CD4-positive, alpha-beta T cell treated with Interleukin-17A for 4 hours (primary cell): ENCODE measurements around the gene MIA2.
"Not testable (repeated sequence)": the region's sequence is repeated elsewhere in the genome, so short reads cannot be mapped to it uniquely, and the experiment has no call there.

Experiments
- DNase-seq: peaks from one replicate; pipeline ENCODE4 v3.0.0-alpha.2; 2020; ENCODE audit warnings: mixed read lengths

MIA2 gene

DNA sequence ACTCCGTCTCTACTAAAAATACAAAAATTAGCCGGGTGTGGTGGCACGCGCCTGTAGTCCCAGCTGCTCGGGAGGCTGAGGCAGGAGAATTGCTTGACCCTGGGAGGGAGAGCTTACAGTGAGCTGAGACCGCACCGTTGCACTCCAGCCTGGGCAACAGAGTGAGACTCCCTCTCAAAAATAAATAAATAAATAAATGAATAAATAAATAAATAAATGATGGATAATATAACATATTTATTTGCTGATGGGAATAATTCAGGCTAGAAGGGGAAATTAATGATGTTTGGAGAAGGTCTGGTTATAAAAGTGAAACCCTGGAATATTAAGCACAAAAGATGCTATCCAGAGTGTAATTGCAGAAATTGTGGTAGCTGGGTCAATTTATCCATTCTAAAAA, 107.4 kb downstream of the MIA2 start:
- DNase-seq: not testable (repeated sequence)

- no peak for DNase-seq
Observed at GRCh38 chr14:39342768-39343167, 109.1 kb downstream of the MIA2 start.

- DNase-seq: no peak
Observed at GRCh38 chr14:39343614-39344013, 109.9 kb downstream of the MIA2 start.

GRCh38 chr14:39350866-39351265, 117.2 kb downstream of the MIA2 start:
- no peak for DNase-seq

- no peak for DNase-seq
Observed at GRCh38 chr14:39351708-39352107, 118.0 kb downstream of the MIA2 start.

DNA sequence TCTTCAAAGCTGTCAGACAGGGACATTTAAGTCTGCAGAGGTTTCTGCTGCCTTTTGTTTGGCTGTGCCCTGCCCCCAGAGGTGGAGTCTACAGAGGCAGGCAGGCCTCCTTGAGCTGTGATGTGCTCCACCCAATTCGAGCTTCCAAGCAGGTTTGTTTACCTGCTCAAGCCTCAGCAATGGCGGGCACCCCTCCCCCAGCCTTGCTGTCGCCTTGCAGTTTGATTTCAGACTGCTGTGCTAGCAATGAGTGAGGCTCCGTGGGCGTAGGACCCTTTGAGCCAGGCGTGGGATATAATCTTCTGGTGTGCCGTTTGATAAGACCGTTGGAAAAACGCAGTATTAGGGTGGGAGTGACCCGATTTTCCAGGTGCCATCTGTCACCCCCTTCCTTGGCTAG, 125.4 kb downstream of the MIA2 start:
- not testable (repeated sequence) for DNase-seq

DNA sequence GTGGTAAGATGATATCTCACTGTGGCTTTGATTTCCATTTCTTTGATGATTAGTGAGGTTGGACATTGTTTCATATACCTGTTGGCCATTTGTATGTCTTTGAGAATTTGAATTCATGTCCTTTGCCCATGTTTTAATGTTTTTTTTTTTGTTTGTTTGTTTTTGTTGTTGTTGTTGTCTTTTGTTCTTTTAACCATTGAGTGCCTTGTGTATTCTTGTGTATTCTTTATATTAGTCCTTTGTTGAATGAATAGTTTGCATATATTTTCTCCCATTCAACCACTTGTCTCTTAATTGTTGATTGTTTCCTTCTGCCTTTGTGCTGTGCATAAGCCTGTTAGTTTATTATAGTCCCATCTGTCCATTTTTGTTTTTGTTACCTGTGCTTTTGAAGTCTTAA, 126.6 kb downstream of the MIA2 start:
- no peak for DNase-seq

GRCh38 chr14:39361556-39361955, 127.8 kb downstream of the MIA2 start:
- DNase-seq: not testable (repeated sequence)

GRCh38 chr14:39364509-39364908, 130.8 kb downstream of the MIA2 start:
- DNase-seq: no peak

DNA sequence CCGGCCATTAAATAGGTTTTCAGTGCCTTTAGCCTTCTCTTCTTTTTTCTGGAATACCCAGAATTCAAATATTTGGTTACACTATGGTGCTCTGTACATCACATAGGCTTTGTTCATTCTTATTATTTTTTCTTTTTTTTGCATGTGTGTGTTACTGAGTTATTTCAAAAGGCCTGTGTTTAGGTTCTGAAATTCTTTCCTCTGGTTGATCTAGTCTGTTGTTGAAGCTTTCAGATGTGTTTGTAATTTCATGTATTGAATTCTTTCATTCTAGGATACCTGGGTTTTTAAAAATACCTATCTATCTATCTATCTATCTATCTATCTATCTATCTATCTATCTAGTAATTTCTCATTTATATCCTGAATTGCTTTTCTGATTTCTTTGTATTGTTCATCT, 131.6 kb downstream of the MIA2 start:
- DNase-seq: no peak

GRCh38 chr14:39366460-39367386, 133.0 kb downstream of the MIA2 start:
- no peak for DNase-seq

- no peak for DNase-seq
Observed at GRCh38 chr14:39367387-39367751, 133.7 kb downstream of the MIA2 start.

DNA sequence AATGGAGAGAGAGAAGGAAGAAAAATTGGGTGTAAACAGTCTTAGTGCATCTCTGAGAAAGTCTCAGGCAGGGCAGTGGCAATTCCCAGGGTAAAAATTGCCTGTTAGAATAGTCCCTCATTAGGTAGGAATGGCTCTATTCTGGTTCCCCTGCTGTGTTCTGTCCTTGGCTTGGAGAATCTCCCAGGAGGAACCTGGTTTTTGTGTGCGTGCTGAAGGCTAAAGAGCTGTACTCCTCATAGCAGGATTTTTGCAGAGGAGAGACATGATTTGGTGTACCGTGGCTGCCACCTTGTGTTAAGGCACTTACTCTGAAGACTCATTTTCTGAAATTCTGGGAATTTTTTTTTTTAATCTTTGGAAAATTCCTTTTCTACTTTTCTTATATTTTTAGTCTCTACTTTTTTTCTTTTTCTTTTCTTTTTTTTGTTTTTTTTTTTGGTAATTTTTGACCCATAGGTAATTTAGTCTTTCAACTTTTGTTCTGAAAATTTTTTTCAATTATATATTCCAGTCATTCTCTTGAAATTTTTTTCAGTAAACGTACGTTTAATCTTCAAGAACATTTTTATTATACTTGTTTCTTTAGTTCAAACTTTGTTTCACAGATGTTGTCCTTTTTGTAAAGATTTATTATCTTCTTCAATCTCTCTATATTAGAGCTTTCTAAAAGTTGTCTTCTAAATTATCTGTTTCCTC, 134.7 kb downstream of the MIA2 start:
- peak; percentile 39 for DNase-seq

DNA sequence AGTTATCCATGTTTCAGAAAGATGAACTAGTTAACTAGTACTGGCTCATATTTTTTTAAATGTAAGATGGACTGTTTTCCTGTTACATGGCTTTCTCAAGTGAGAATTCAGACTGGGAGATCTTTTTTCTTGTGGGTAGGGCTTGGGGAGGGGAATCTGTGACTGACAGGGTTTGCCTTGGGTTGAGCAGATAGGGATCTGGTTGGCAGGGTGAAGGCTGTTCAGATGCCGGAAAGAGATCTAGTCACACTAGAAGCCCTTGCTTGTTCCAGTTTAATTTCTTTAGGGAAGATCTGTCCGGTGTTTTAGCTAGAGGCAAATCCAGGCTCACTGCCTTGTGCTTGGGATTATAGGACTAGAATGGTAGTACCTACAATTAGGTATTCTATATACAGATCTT, 135.3 kb downstream of the MIA2 start:
- DNase-seq: no peak

- no peak for DNase-seq
Observed at GRCh38 chr14:39370415-39370814, 136.7 kb downstream of the MIA2 start.

- no peak for DNase-seq
Observed at GRCh38 chr14:39372656-39373055, 138.9 kb downstream of the MIA2 start.

- DNase-seq: no peak
Observed at GRCh38 chr14:39374851-39375250, 141.1 kb downstream of the MIA2 start.

DNA sequence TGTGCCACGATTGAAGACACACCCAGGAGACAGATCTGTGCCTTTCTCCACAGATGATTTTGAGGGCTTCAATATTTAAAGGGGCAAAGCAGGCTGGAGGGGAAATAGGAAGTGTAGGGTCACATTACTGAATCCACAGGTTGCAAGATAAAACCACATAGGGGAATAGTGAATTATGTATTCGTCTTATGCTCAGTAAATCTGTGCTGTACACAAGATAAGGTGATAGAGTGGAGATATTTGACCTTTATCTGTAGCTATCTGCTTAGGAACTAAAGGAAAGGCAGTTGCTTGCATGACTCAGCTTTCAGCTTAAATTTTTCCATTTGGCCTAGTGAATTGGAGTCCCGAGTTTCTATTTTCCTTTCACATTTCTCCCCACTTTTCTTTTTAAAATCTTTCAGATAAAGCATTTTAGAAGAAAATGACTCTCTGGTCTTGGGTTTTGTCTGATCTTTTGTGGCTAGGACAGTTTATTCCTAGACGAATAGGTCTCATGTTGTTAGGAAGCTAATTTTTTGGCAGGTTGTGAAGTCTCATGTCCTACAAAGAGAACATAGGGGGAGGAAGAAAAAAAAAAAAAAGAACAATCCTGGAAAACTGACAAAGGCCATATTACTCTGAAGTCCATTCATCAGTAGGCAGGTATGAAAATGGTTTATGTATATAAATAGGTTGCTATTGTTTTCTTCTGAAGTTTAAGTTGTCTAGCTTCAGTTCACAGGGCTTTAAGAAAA, 143.1 kb downstream of the MIA2 start:
- no peak for DNase-seq

- no peak for DNase-seq
Observed at GRCh38 chr14:39381366-39381765, 147.7 kb downstream of the MIA2 start.

GRCh38 chr14:39382463-39382862, 148.7 kb downstream of the MIA2 start:
- DNase-seq: no peak

DNA sequence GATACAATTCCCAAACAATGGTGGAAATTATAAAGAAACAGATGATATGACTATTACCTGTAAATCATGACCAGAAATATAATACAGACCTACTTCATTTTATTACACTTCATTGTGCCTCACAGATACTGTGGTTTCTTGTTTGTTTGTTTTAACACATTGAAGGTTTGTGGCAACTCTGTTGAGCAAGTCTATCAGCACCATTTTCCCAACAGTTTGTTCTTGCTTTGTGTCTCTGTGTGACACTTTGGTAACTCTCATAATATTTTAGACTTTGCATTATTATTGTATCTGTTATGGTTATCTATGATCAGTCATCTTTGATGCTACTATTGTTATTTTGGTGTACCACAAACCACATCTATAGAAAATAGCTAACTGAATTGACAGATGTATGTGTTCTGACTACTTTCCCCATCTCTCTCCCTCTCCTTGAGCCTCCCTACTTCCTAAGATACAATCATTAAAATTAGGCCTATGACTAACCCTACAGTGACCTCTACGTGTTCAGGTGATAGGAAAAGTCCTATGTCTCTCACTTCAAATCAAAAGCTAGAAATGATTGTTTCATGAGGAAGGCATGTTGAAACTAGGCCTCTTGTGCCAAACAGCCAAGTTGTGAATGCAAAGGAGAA, 149.4 kb downstream of the MIA2 start:
- no peak for DNase-seq

DNA sequence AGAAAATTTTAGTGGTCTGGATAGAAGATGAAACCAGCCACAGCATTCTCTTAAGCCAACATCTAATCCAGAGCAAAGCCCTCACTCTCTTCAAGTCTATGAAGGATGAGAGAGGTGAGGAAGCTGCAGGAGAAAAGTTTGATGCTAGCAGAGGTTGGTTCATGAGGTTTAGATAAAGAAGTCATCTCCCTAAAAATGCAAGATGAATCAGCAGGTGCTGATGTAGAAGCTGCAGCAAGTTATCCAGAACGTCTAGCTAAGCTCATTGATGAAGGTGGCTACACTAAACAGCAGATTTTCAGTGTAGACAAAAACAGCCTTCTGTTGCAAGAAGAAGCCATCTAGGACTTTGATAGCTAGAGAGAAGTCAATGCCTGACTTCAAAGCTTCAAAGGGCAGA, 150.0 kb downstream of the MIA2 start:
- DNase-seq: no peak

DNA sequence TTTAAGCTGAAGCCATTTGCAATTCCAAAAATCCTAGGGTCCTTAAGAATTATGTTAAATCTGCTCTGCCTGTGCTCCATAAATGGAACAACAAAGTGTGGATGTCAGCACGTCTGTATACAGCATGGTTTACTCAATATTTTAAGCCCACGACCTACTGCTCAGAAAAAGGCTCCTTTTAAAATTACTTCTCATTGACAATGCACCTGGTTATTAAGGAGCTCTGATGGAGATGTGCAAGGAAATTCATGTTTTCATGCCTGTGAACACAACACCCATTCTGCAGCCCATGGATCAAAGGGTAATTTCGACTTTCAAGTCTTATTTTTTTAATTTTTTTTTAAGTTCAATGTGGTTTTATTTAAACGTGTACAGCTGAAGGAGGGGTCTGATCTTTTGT, 150.5 kb downstream of the MIA2 start:
- no peak for DNase-seq
